A673 (cell line): Measurements from ENCODE around the gene TRPC6.

Experiments
- CTCF ChIP-seq: fragments of 300-800, 200-600 bp; sonication (generic); conservative IDR thresholded peaks from 2 replicates; pipeline ENCODE4 v1.5.1; 2017; ENCODE audit warnings: low read depth, mild to moderate bottlenecking, antibody characterized with exemption, low read length, moderate library complexity, mixed read lengths
- EZH2 ChIP-seq: fragments of 200-600 bp; sonication (generic); IDR thresholded peaks from 2 replicates; pipeline ENCODE4 v1.6.1; 2017; ENCODE audit warnings: borderline replicate concordance, low read depth, mild to moderate bottlenecking, mixed read lengths, antibody characterized with exemption, low read length; ENCODE audit not compliant: poor library complexity, severe bottlenecking

GRCh38 chr11:101509922-101510321 is 73.9 kb downstream of the TRPC6 start:
- no peak for TF ChIP-seq CTCF
- no peak for TF ChIP-seq EZH2
